Loucy (cell line): ENCODE measurements around the gene NRSN1.

ENCODE experiments used
- EZH2phosphoT487 ChIP-seq: fragments of 200-600 bp; IDR thresholded peaks from 2 replicates; pipeline ENCODE4 v1.6.1; 2018; ENCODE audit warnings: antibody characterized with exemption, mild to moderate bottlenecking, moderate library complexity, borderline replicate concordance
- TF ChIP-seq, protein P1 (sequence below): fragments of 200-600 bp; sonication (generic); conservative IDR thresholded peaks from 2 replicates; pipeline ENCODE4 v1.5.1; 2014; ENCODE audit warnings: mild to moderate bottlenecking, antibody characterized with exemption, low read length

- TF ChIP-seq, protein P1, sequence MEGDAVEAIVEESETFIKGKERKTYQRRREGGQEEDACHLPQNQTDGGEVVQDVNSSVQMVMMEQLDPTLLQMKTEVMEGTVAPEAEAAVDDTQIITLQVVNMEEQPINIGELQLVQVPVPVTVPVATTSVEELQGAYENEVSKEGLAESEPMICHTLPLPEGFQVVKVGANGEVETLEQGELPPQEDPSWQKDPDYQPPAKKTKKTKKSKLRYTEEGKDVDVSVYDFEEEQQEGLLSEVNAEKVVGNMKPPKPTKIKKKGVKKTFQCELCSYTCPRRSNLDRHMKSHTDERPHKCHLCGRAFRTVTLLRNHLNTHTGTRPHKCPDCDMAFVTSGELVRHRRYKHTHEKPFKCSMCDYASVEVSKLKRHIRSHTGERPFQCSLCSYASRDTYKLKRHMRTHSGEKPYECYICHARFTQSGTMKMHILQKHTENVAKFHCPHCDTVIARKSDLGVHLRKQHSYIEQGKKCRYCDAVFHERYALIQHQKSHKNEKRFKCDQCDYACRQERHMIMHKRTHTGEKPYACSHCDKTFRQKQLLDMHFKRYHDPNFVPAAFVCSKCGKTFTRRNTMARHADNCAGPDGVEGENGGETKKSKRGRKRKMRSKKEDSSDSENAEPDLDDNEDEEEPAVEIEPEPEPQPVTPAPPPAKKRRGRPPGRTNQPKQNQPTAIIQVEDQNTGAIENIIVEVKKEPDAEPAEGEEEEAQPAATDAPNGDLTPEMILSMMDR, result no peak
- TF ChIP-seq EZH2phosphoT487, result no peak
Observed at GRCh38 chr6:24152014-24152413, 26.0 kb downstream of the NRSN1 start.
